WTC11 (cell line): ENCODE results near the gene NUDT14.

Source experiments
- CTCF ChIP-seq: fragments of 200-600 bp; IDR thresholded peaks from 2 replicates; pipeline ENCODE4 v1.8.0; 2022; ENCODE audit warnings: antibody characterized with exemption
- ELF4 ChIP-seq: sonication (generic); formaldehyde crosslinking; IDR thresholded peaks from 2 replicates; pipeline ENCODE4 v1.8.1; 2022; ENCODE audit warnings: low read depth, mild to moderate bottlenecking, moderate library complexity, missing genetic modification reagents
- ESRRA ChIP-seq: sonication (generic); formaldehyde crosslinking; IDR thresholded peaks from 2 replicates; pipeline ENCODE4 v1.8.1; 2022; ENCODE audit warnings: mild to moderate bottlenecking, missing genetic modification reagents, borderline replicate concordance
- NR1H2 ChIP-seq: sonication (generic); formaldehyde crosslinking; IDR thresholded peaks from 2 replicates; pipeline ENCODE4 v1.9.0; 2021; ENCODE audit warnings: mild to moderate bottlenecking, moderate library complexity, missing genetic modification reagents
- ZNF121 ChIP-seq: sonication (generic); formaldehyde crosslinking; IDR thresholded peaks from 2 replicates; pipeline ENCODE4 v1.8.0; 2023; ENCODE audit warnings: missing genetic modification reagents
- TF ChIP-seq, protein P1 (sequence below): sonication (generic); formaldehyde crosslinking; IDR thresholded peaks from 2 replicates; pipeline ENCODE4 v1.8.1; 2022; ENCODE audit warnings: low read depth, mild to moderate bottlenecking, moderate library complexity, missing genetic modification reagents, borderline replicate concordance
- TF ChIP-seq, protein P2 (sequence below): sonication (generic); formaldehyde crosslinking; IDR thresholded peaks from 2 replicates; pipeline ENCODE4 v1.8.1; 2022; ENCODE audit warnings: mild to moderate bottlenecking, moderate library complexity, missing genetic modification reagents

DNA sequence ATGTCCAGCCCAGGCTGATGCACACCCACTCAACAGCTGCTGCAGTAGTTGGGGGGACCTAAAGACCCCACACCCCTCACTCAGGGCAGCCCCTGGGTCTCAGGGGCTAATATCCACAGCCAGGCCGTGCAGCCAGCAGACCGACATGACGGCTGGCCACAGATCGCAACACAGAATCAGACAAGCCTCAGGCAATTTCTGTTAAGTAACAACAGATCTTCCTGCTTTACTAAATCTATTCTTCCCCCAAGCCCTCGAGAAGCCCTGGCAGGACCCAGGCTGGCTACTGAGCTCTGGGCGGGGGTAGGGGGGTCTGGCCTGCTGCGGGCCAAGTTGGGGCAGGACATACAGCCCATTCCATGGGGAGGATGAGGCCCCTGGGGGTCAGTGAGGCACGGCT is 28.0 kb upstream of the NUDT14 start:
- TF ChIP-seq CTCF (no peak), ESRRA (no peak), NR1H2 (no peak), ZNF121 (CRISPR knock-in tag) (no peak), ELF4 (CRISPR knock-in tag) (no peak)
- TF ChIP-seq, protein P1, sequence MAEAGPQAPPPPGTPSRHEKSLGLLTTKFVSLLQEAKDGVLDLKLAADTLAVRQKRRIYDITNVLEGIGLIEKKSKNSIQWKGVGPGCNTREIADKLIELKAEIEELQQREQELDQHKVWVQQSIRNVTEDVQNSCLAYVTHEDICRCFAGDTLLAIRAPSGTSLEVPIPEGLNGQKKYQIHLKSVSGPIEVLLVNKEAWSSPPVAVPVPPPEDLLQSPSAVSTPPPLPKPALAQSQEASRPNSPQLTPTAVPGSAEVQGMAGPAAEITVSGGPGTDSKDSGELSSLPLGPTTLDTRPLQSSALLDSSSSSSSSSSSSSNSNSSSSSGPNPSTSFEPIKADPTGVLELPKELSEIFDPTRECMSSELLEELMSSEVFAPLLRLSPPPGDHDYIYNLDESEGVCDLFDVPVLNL (CRISPR knock-in tag) = no peak
- TF ChIP-seq, protein P2, sequence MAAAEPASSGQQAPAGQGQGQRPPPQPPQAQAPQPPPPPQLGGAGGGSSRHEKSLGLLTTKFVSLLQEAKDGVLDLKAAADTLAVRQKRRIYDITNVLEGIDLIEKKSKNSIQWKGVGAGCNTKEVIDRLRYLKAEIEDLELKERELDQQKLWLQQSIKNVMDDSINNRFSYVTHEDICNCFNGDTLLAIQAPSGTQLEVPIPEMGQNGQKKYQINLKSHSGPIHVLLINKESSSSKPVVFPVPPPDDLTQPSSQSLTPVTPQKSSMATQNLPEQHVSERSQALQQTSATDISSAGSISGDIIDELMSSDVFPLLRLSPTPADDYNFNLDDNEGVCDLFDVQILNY (CRISPR knock-in tag) = no peak
